RPMI7951 (cell line): ENCODE data around the gene SLC43A2. TPM values are rescaled to one million over a fixed set of nuclear protein-coding genes. Genes with fewer than 3 reads are reported as not detected.
A peak's percentile ranks its signal among the peaks of the same experiment; 100 is the strongest.

Experiments
- DNase-seq: peaks from one replicate; pipeline ENCODE4 v3.0.0-alpha.2; 2012; ENCODE audit warnings: low read depth
- total RNA-seq: library from RNA; depleted of rRNA; stranded (reverse); fragments of >200 nt; shearing (Covaris generic); gene quantifications from 2 replicates; pipeline ENCODE4 v1.2.3, GENCODE V29; 2014

Gene SLC43A2
- total RNA-seq, 1 experiment from 2014 or later: 2.5 TPM

GRCh38 chr17:1643999-1644492 lies 15.4 kb upstream of the SLC43A2 start:
- DNase-seq: no peak

DNA sequence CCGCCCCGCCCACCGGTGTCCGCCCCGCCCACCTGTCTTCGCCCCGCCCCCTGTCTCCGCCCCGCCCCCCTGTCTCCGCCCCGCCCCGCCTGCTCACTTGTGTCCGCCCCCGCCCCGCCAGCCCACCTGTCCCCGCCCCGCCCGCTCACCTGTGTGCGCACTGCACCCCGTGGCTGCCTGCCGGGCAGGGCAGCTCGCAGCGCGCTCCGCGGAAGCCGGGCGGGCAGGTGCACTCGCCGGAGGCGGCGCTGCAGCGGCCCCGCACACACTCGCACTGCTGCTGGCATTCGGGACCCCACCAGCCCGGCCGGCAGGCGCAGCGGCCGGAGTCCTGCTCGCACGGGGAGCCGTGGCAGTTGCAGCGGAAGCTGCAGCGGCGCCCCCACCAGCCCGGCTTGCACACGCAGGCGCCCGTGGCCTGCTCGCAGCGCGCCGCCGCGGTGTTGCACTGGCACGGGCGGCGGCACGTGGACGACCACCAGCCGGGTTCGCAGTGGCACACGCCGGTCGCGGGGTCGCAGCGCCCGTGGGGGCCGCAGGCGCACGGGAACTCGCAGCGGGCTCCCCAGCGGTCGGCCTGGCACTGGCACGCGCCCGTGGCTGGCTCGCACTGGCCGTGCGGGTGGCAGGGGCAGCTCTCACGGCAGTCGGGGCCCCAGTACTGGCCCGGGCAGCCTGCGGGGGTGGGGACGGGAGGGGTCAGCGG lies 14.8 kb upstream of the SLC43A2 start:
- peak; percentile 11 for DNase-seq

DNA sequence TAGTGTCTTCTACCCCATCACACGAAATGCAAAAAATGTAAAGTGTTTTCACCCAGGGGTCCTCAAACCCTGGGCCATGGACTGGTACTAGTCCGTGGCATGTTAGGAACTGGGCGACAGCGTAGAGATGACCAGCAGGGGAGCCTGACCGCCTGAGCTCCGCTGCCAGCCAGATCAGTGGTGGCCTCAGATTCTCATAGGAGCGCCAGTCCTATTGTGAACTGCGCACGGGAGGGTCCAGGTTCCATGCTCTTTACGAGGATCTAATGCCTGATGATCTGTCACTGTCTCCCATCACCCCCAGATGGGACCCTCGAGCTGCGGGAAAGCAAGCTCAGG lies 12.4 kb upstream of the SLC43A2 start:
- DNase-seq: no peak

GRCh38 chr17:1640329-1641064 lies 11.9 kb upstream of the SLC43A2 start:
- DNase-seq: no peak

GRCh38 chr17:1639549-1640180 lies 11.0 kb upstream of the SLC43A2 start:
- DNase-seq: no peak

- DNase-seq: no peak
Measured at GRCh38 chr17:1638624-1639300, 10.1 kb upstream of the SLC43A2 start.

DNA sequence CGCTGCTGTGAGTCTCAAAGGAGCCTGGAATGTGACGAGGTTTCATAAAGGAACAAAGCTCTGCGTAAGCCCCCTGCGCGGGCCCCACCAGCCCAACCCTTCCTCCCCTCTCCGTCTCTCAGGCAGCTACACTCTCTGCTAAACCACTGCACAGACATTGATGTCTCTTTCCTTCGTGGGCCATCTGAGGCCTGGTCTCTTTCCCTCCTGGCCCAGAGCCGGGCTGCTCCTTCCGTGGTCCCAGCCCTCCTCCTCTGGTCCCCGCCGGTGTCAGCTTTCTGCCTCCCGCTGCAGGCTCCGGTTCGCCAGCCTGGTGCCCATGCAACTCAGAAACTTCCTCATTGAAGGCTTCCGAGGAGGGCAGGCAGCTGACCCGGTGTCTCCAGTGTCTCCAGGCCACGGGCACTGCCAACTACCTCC lies 9.5 kb upstream of the SLC43A2 start:
- DNase-seq: no peak

DNA sequence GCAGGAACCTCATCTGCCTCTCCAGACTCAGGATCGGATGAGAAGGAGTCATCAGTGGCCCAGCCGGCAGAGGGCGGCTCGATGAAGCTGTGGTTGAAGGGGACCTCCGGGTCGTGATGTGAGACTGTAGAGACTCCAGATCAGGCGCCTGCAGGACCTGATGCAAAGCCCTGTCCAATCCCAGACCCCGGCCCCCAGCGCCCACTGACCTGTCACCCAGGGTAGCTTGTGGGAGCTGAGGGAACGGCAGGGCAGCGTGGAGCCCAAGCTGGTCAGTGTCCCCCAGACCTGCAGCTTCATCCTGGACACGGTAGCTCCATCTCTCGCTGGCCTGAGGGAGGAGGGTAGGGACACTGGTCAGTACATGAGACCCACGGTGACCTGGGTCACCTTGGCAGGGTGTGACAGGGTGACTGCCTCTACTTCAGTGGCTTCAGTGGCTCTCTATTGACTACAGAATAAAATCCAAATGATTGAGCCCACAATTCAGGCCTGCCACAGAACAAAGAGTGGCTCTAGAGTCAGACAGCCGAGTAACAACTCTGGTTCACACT lies 8.2 kb upstream of the SLC43A2 start:
- no peak for DNase-seq

GRCh38 chr17:1635675-1636465 lies 7.2 kb upstream of the SLC43A2 start:
- no peak for DNase-seq

- no peak for DNase-seq
Measured at GRCh38 chr17:1634841-1635650, 6.4 kb upstream of the SLC43A2 start.

DNA sequence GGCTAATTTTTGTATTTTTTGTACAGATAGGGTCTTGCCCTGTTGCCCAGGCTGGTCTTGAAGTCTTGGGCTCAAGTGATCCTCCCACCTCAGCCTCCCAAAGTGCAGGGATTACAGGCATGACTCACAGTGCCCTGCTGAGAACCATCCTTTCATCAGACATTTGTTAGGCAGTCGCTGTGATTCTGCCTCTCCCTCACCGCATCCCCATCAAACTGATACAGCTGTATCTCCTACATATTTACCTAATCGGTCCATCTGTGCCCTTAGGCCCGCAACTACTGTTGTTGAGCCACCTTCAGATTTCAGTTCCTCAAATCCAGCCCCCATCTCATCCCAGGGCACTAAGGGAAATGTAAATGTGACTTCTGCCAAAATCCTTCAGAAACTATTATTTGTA lies 2.0 kb upstream of the SLC43A2 start:
- DNase-seq: no peak

- peak; percentile 28 for DNase-seq
Measured at GRCh38 chr17:1629504-1630310, 1.1 kb upstream of the SLC43A2 start.

DNA sequence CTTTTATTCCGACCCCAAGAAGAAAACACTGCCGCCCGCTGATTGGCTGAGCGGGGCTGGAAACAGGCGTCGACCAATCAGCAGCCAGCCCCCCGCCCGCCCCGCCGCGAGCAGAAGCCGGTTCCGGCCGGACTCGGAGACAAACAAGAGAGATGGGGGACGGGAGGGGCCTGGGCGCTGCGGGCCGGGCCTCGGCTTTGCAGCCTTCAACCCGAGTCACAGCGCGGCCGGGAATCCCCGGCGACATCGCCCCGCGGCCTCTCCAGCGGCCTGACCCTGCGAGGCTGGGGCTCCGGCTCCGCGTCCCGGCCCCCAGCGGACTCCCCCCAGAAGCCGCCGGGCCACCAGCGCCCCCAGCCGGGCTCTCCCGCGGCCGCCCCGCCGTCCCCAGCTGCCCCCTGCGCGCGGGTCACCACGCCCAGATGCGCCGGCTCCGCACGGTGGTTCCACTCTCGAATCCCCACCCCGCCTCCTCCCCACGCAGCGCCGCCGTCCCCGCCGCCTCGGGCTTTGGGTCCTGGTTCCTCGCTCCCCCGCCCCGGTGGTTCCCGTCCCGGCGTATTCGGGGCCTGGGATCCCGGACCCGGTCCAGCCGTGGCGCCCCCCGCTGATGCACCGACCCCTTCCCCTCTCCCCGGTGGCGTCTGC lies 346 bp upstream of the SLC43A2 start:
- peak; percentile 86 for DNase-seq

GRCh38 chr17:1627182-1627981 lies 1.3 kb downstream of the SLC43A2 start:
- no peak for DNase-seq

- no peak for DNase-seq
Measured at GRCh38 chr17:1626333-1626732, 2.3 kb downstream of the SLC43A2 start.

DNA sequence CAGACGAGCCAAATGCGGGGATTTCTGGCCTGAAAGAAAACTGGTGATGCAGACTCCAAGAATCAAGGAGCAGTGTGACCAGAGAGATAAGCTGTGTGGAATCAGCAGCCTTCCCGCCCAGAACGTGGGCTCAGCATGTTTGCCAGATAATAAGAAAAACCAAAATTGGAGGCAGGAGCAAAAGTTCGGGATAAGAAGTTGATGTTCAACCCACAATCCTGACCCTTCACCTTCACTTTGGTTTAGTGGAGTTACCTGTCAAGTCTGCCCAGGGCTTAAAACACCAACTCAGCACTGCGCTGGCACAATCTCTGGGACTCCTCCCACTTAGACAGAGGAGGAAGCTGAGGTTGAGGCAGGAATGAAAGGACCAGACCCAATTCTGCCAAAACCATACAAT lies 3.1 kb downstream of the SLC43A2 start:
- no peak for DNase-seq

- DNase-seq: no peak
Measured at GRCh38 chr17:1625053-1625452, 3.6 kb downstream of the SLC43A2 start.

- no peak for DNase-seq
Measured at GRCh38 chr17:1624650-1625049, 4.0 kb downstream of the SLC43A2 start.
